Glomerular endothelial cell (primary cell): ENCODE results near the gene FXYD2. TPM values are rescaled to one million over a fixed set of nuclear protein-coding genes. Genes with fewer than 3 reads are reported as not detected.
"Not testable (repeated sequence)": the region's sequence is repeated elsewhere in the genome, so short reads cannot be mapped to it uniquely, and the experiment has no call there.

Experiments used
- DNase-seq: peaks from one replicate; pipeline ENCODE4 v3.0.0-alpha.2; 2011; ENCODE audit warnings: low read depth, low spot score; ENCODE audit errors: extremely low read depth
- total RNA-seq: library from RNA; depleted of rRNA; stranded (reverse); fragments of >200 nt; gene quantifications from 2 replicates; pipeline ENCODE4 v1.2.3, GENCODE V29; 2015

The FXYD2 gene
- total RNA-seq, 1 donor from 2014 or later, result 3.4 TPM

- DNase-seq, result no peak
Observed at GRCh38 chr11:117822074-117823033, 2.2 kb downstream of the FXYD2 start.

GRCh38 chr11:117821431-117821830 is 3.1 kb downstream of the FXYD2 start:
- no peak for DNase-seq

- DNase-seq, result no peak
Observed at GRCh38 chr11:117820516-117820915, 4.0 kb downstream of the FXYD2 start.

GRCh38 chr11:117820071-117820470 is 4.5 kb downstream of the FXYD2 start:
- DNase-seq, result no peak

GRCh38 chr11:117819096-117820040 is 5.2 kb downstream of the FXYD2 start:
- DNase-seq, result peak; percentile 57

- peak; percentile 33 for DNase-seq
Observed at GRCh38 chr11:117818041-117818873, 6.3 kb downstream of the FXYD2 start.

- DNase-seq, result peak; percentile 54
Observed at GRCh38 chr11:117817368-117818040, 7.0 kb downstream of the FXYD2 start.

- DNase-seq, result no peak
Observed at GRCh38 chr11:117816846-117817367, 7.6 kb downstream of the FXYD2 start.

- DNase-seq, result no peak
Observed at GRCh38 chr11:117816151-117816741, 8.3 kb downstream of the FXYD2 start.

GRCh38 chr11:117815262-117815803 is 9.2 kb downstream of the FXYD2 start:
- DNase-seq, result no peak

- DNase-seq, result no peak
Observed at GRCh38 chr11:117814766-117815261, 9.7 kb downstream of the FXYD2 start.

GRCh38 chr11:117814204-117814765 is 10.3 kb downstream of the FXYD2 start:
- DNase-seq, result no peak

- DNase-seq, result not testable (repeated sequence)
Observed at GRCh38 chr11:117810056-117810451, 14.5 kb downstream of the FXYD2 start.

- no peak for DNase-seq
Observed at GRCh38 chr11:117809236-117810055, 15.1 kb downstream of the FXYD2 start.

GRCh38 chr11:117808784-117809183 is 15.8 kb downstream of the FXYD2 start:
- no peak for DNase-seq

GRCh38 chr11:117807482-117808327 is 16.8 kb downstream of the FXYD2 start:
- peak; percentile 22 for DNase-seq

- DNase-seq, result no peak
Observed at GRCh38 chr11:117806846-117807245, 17.7 kb downstream of the FXYD2 start.
